T-helper 1 cell treated with Interleukin-12 subunit alpha and Interleukin-12 subunit beta and Interleukin-4 antibody, amounts not matched to agents 30 μg/mL and 1 μg/mL, for 36 hours (primary cell): ENCODE results near the gene ARID5A.

Experiments
- H3K27ac Mint-ChIP-seq: one replicate; pipeline ENCODE4 v1.8.0; 2021; ENCODE audit warnings: mild to moderate bottlenecking, mixed read lengths
- H3K27me3 Mint-ChIP-seq: one replicate; pipeline ENCODE4 v1.8.0; 2021; ENCODE audit warnings: low read depth, mixed read lengths
- H3K36me3 Mint-ChIP-seq: one replicate; pipeline ENCODE4 v1.8.0; 2021; ENCODE audit warnings: low read depth, mixed read lengths
- H3K4me1 Mint-ChIP-seq: one replicate; pipeline ENCODE4 v1.8.0; 2021; ENCODE audit warnings: low read depth, mixed read lengths
- H3K4me3 Mint-ChIP-seq: one replicate; pipeline ENCODE4 v1.8.0; 2021; ENCODE audit warnings: mild to moderate bottlenecking, moderate library complexity, mixed read lengths
- H3K9me3 Mint-ChIP-seq: one replicate; pipeline ENCODE4 v1.8.0; 2021; ENCODE audit warnings: mixed read lengths

Gene ARID5A

GRCh38 chr2:96501886-96502810 lies 34.4 kb upstream of the ARID5A start:
- peaks cover 2% of the 10 kb centered on the region for H3K36me3 Mint-ChIP-seq
- H3K9me3 Mint-ChIP-seq, result no peaks in the 10 kb centered on the region
- H3K4me3 Mint-ChIP-seq, result peak overlapping the region; percentile 48
- H3K4me1 Mint-ChIP-seq, result peaks cover 52% of the 10 kb centered on the region
- no peaks in the 10 kb centered on the region for H3K27me3 Mint-ChIP-seq
- peak overlapping the region; percentile 85 for H3K27ac Mint-ChIP-seq

- H3K36me3 Mint-ChIP-seq, result peaks cover 2% of the 10 kb centered on the region
- H3K4me3 Mint-ChIP-seq, result no peak overlapping the region
- H3K4me1 Mint-ChIP-seq, result peaks cover 53% of the 10 kb centered on the region
- H3K27me3 Mint-ChIP-seq, result no peaks in the 10 kb centered on the region
- H3K27ac Mint-ChIP-seq, result no peak overlapping the region
- H3K9me3 Mint-ChIP-seq, result no peaks in the 10 kb centered on the region
These were observed 33.5 kb upstream of the ARID5A start for GRCh38 chr2:96502891-96503636.

DNA sequence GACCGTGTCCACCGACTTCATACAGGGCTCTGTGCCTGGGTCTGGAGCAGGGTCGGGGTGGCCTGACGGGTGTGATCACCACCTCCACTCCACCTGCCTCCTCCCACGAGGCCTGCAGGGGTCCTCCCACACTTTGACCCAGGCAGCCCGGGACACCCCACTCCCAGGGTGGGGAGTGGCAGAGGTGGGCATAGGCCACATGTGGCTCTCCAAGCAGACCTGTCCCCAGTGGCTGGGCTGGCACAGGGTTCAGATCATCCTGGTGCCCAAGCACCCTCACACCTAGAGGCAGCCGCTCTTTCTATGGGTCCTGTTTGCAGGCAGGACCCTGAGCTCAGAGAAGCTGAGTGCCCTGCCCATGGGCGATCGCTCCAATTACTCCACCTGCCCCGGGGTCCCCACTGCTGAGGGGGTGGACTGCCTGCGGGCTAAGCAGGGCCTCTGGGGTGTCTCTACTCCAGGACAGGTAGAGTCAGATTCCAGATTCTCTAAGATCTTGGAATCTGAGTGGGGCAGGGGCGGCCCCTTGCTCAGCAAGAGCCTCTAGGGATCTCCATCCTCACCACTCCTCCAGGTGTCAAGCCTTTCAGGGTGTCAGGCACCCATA lies 32.8 kb upstream of the ARID5A start:
- Mint-ChIP-seq H3K4me3 (no peak overlapping the region), H3K9me3 (no peaks in the 10 kb centered on the region), H3K27me3 (no peaks in the 10 kb centered on the region), H3K36me3 (no peaks in the 10 kb centered on the region), H3K27ac (peak overlapping the region; percentile 41), H3K4me1 (peaks cover 49% of the 10 kb centered on the region)

GRCh38 chr2:96505231-96505889 lies 31.2 kb upstream of the ARID5A start, which contains the start of gene NEURL3:
TSS of gene NEURL3 (minus strand) at chr2:96505357. CDS start at chr2:96505286, 71 bp downstream.
- Mint-ChIP-seq H3K4me3 (peak within 1 kb of the TSS; percentile 23), H3K36me3 (no peaks in the 10 kb centered on the region), H3K27ac (peak within 1 kb of the TSS; percentile 41), H3K4me1 (peaks cover 56% of the 10 kb centered on the region), H3K9me3 (no peaks in the 10 kb centered on the region), H3K27me3 (peaks cover under 1% of the 10 kb centered on the region)

GRCh38 chr2:96506016-96506906 lies 30.3 kb upstream of the ARID5A start:
- Mint-ChIP-seq H3K4me1 (peaks cover 60% of the 10 kb centered on the region), H3K9me3 (no peaks in the 10 kb centered on the region), H3K4me3 (no peak overlapping the region), H3K27ac (no peak overlapping the region), H3K27me3 (peaks cover 8% of the 10 kb centered on the region), H3K36me3 (no peaks in the 10 kb centered on the region)

- peaks cover 8% of the 10 kb centered on the region for H3K27me3 Mint-ChIP-seq
- H3K9me3 Mint-ChIP-seq, result no peaks in the 10 kb centered on the region
These were observed 29.7 kb upstream of the ARID5A start for GRCh38 chr2:96506907-96507240.

DNA sequence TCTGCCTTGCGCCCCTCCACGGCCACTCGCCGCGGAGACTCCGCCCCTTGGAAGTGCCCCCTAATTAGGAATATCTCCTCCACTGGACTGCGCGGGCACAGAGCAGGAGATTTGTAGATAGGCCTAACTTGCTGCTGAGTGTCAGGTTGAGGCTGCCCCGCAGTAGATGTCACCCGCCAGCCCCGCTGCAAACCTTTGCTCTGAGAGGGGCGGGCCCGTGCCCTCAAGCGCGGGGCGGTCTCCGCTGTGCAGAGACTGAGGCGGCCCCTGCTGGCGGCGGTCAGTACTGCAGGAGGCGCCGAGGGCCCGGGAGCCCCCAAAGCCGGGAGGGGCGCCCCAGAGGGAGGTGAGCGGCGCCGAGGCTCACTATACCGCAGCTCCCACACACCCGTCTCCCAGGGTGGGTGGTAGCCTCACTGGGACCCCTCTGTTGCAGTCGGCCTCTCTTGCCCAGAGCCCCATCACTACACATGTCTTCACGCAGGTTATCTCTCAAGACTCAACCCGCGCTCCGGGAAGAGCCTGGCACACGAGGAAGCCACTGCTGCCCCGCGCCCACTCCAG lies 28.5 kb upstream of the ARID5A start:
- peaks cover 51% of the 10 kb centered on the region for H3K4me1 Mint-ChIP-seq
- H3K27me3 Mint-ChIP-seq, result peaks cover 11% of the 10 kb centered on the region
- H3K9me3 Mint-ChIP-seq, result no peaks in the 10 kb centered on the region
- H3K27ac Mint-ChIP-seq, result peak overlapping the region; percentile 41
- peak overlapping the region; percentile 75 for H3K4me3 Mint-ChIP-seq
- no peaks in the 10 kb centered on the region for H3K36me3 Mint-ChIP-seq

More at GRCh38 chr2:96506907-96507240, 29.7 kb upstream of the ARID5A start:
- H3K4me3 Mint-ChIP-seq, result peak overlapping the region; percentile 75
- H3K27ac Mint-ChIP-seq, result no peak overlapping the region
- peaks cover 57% of the 10 kb centered on the region for H3K4me1 Mint-ChIP-seq
- no peaks in the 10 kb centered on the region for H3K36me3 Mint-ChIP-seq

GRCh38 chr2:96508521-96509113 lies 27.9 kb upstream of the ARID5A start:
- H3K4me1 Mint-ChIP-seq, result peaks cover 51% of the 10 kb centered on the region
- H3K36me3 Mint-ChIP-seq, result no peaks in the 10 kb centered on the region
- no peak overlapping the region for H3K4me3 Mint-ChIP-seq
- H3K27ac Mint-ChIP-seq, result no peak overlapping the region
- no peaks in the 10 kb centered on the region for H3K9me3 Mint-ChIP-seq
- H3K27me3 Mint-ChIP-seq, result peaks cover 11% of the 10 kb centered on the region

DNA sequence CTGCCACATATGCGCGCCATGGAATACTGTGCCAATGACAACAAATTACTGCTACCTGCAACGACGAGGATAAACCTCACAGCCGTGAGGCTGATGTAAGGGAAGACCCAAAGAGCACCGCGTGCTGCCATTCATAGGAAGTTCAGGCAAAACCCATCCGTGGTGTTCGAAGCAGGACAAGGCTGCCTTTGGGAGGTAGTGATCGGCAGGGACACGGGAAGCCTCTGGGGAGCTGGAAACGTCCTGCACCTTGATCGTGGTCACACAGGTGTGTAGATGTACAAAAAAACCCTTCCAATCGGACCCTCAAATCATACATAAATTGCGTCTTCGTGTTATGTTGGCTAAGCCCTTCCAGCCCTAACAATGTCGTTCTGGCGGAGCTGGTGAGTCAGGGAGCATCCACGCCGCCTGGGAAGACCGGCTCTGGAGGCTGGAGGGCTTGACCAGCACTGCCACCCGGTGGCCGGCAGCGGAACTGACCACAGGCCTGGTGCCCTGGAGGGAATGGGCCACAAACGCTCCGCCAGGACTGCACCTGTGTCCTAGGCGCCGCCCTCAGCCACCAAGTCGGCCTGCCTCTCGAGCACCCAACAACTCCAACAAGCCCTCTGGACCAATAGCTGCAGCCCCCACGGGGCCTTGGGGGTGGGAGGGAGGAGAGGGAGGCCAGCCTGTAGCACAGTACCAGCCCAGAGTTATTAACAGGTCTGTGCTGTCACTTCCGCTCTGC lies 27.3 kb upstream of the ARID5A start:
- peaks cover 11% of the 10 kb centered on the region for H3K27me3 Mint-ChIP-seq
- H3K36me3 Mint-ChIP-seq, result no peaks in the 10 kb centered on the region
- H3K4me3 Mint-ChIP-seq, result peak overlapping the region; percentile 65
- no peaks in the 10 kb centered on the region for H3K9me3 Mint-ChIP-seq
- H3K27ac Mint-ChIP-seq, result peak overlapping the region; percentile 67
- H3K4me1 Mint-ChIP-seq, result peaks cover 51% of the 10 kb centered on the region

- no peaks in the 10 kb centered on the region for H3K9me3 Mint-ChIP-seq
- peak overlapping the region; percentile 23 for H3K27ac Mint-ChIP-seq
- H3K4me3 Mint-ChIP-seq, result peak overlapping the region; percentile 16
These were observed 26.7 kb upstream of the ARID5A start for GRCh38 chr2:96509847-96510230.

DNA sequence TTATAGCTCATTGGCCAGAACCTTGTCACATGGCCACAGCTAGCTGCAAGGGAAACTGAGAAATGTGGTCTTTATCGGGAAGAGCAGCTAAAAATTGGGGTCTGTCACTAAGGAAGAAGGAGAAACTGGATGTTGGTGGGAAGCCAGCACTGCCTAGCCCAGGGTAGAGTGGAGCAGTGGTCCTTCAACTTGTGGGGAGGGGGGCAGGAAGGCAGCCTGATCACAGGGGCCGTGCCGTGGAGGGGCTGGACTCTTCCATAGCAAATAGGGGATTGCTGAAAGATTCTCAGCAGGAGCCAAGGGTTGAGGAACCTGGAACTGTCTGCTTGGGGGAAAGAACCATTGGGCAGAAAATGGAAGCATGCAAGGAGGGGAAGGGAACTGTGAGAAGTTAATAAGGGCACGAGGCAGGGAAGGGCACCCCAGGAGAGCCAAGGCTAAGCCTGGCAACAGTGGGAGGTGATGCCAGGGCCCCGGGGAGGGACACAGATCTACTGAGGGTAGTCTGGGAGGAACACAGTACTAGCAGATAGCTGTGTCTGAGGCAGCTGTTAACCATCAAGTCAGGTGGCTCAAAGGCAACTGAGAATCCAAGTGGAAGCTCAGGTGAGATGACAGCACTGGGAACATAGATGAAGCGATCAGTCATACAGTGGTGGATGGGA lies 25.5 kb upstream of the ARID5A start:
- Mint-ChIP-seq H3K27me3 (peaks cover 14% of the 10 kb centered on the region), H3K9me3 (peaks cover 5% of the 10 kb centered on the region), H3K27ac (no peak overlapping the region), H3K4me1 (peaks cover 41% of the 10 kb centered on the region), H3K36me3 (peaks cover 6% of the 10 kb centered on the region), H3K4me3 (no peak overlapping the region)

More at GRCh38 chr2:96509847-96510230, 26.7 kb upstream of the ARID5A start:
- Mint-ChIP-seq H3K27me3 (peaks cover 13% of the 10 kb centered on the region), H3K36me3 (no peaks in the 10 kb centered on the region), H3K4me1 (peaks cover 53% of the 10 kb centered on the region)

DNA sequence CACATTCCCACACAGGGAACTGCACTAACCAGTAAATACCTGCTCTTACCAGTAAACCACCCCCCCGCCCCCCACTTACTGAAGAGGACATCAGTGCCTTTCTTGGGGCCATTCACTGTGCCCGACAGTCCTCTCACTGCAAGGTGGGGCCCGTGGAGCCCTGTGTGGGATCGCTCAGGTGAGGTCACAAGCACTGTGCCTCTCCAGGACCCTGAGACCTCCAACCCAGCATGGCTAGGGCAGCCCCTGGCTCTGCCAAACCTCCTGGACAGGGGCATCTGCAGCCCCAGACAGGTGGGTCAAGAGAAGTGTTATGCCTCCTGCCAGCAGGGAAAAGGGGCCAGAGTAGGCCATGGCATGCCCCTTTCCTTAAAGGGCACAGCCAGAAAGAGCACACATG lies 24.7 kb upstream of the ARID5A start:
- no peak overlapping the region for H3K4me3 Mint-ChIP-seq
- H3K9me3 Mint-ChIP-seq, result peaks cover 12% of the 10 kb centered on the region
- H3K27ac Mint-ChIP-seq, result no peak overlapping the region
- H3K27me3 Mint-ChIP-seq, result peaks cover 14% of the 10 kb centered on the region
- H3K4me1 Mint-ChIP-seq, result peaks cover 37% of the 10 kb centered on the region
- peaks cover 8% of the 10 kb centered on the region for H3K36me3 Mint-ChIP-seq
